NCI-H526 (cell line): ENCODE measurements around the gene ATP6AP1.
A peak's percentile ranks its signal among the peaks of the same experiment; 100 is the strongest.

Source experiments
- DNase-seq, 2 experiments: peaks; one replicate each; lab custom pipeline; 2025; lab: John Stamatoyannopoulos, UW

The ATP6AP1 gene

GRCh38 chrX:154430916-154431315, 2.4 kb downstream of the ATP6AP1 start:
- no peak for DNase-seq

GRCh38 chrX:154431341-154431740, 2.9 kb downstream of the ATP6AP1 start:
- DNase-seq, result no peak

- no peak for DNase-seq
These were observed 3.7 kb downstream of the ATP6AP1 start for GRCh38 chrX:154432210-154432609.

- DNase-seq, result no peak
These were observed 5.1 kb downstream of the ATP6AP1 start for GRCh38 chrX:154433605-154434004.

DNA sequence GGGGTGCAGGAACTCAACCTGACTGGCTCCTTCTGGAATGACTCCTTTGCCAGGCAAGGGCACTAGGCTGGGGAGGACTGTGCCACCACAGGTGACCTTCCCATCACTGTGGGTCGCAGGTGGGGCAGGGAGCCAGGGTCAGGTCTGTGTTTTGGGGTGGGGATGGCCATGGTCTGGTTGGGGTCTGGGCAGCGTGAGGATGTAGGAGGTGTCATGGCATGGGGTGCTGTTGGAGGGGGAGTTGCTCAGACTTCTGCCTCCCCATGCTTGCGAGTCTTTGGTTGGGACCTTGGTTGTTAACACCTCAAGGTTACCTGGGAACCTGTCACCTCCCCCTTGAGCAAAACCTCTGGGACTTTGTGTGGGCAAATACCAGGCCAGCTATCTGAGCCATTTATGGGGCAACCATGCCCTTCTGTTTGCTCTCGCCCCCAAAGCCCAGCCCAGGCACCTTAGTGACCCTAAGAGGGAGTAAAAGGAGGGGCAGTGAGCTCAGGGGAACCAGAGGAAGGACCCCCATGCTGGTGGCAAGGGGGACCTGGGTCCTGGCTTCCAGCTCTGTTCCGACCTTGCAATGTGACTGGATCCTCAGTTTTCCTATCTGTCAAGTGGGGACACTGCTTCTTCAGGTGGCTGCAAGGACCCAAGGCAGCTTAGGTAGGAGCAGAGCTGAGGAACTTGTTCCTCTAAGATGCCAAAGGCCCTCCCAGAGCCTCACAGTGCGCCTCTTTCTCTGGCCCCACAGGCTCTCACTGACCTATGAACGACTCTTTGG, 6.1 kb downstream of the ATP6AP1 start:
- no peak for DNase-seq

GRCh38 chrX:154435171-154435733, 6.8 kb downstream of the ATP6AP1 start:
- DNase-seq, result no peak

DNA sequence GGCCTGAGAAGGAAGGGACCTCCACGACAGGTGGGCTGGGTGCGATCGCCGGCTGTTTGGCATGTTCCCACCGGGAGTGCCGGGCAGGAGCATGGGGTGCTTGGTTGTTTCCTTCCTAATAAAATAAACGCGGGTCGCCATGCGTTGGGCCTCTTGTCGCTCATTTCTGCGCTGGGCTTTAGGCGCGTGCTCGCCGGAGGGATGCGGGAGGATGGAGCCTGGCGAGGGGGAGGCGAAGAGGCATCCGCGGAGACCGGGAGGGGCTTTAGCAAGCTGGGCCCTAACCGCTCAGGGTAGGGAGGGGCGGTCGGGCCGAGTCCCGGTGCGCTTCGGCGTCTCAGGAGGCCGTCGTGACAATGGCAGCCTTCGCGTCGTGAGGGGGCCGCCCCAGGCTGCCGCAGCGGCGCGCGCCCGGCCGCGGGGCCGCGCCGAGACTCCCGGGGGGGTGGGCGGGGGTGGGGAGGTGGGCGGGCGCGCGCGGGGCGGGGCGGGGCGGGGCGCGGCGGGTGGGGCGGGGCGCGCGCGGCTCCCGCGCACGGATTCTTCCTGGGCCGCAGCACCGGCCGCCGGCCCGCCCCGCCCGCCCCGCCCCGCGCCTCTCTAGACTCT, 8.0 kb downstream of the ATP6AP1 start:
- DNase-seq, result peak; percentile 22 to 77

- peak; percentile 27 to 85 for DNase-seq
These were observed 8.7 kb downstream of the ATP6AP1 start, which contains the start of gene GDI1 for GRCh38 chrX:154436983-154437752. Gene GDI1 (plus strand): TSS chrX:154437154. CDS start chrX:154437255, 101 bp downstream.

GRCh38 chrX:154437971-154438893, 9.8 kb downstream of the ATP6AP1 start:
- no peak for DNase-seq

GRCh38 chrX:154439841-154440240, 11.4 kb downstream of the ATP6AP1 start:
- no peak for DNase-seq

- no peak for DNase-seq
These were observed 12.3 kb downstream of the ATP6AP1 start for GRCh38 chrX:154440623-154441357.

GRCh38 chrX:154441564-154441963, 13.1 kb downstream of the ATP6AP1 start:
- DNase-seq, result no peak

DNA sequence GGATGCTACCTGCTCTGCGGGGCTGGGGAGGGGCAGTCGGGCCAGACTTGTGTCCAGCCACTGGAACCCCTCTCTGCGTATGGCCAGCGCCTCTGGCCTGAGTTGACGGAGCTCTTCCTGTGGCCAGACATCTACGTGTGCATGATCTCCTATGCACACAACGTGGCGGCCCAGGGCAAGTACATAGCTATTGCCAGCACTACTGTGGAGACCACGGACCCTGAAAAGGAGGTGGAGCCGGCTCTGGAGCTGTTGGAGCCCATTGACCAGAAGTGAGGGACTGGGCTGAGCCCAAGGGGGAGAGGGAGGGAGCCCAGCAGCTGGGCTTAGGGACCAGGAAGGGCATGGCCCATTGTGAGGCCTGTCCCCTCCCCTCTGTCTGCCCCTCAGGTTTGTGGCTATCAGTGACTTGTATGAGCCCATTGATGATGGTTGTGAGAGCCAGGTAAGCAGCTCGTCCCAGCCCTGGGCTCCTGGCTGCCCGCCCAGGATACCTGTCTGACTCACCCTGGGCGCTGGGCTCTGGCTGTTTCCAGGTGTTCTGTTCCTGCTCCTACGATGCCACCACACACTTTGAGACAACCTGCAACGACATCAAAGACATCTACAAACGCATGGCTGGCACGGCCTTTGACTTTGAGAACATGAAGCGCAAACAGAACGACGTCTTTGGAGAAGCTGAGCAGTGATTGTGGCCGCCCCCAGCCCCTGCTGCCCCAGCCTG, 13.7 kb downstream of the ATP6AP1 start:
- DNase-seq, result no peak

DNA sequence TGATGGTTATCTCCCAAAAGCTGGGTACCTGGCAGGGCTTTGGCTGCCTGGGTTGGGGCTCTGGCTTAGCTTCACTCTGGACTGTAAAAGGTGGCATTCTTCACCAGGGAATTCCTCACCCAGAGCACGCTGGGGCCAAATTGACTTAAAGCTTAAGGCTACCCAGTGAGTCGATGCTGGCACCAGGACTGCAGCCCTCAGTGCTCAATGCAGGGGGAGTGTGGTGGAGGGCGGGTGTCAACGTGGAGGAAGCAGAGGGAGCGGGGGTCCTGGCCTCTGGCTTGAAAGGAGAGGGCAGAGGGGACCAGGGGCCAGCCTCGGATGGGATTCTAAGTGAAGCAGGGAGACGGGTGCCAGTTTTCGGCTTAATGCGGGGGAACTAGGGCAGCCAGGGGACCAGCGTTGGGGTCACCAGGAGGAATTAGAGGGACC, 15.0 kb downstream of the ATP6AP1 start:
- peak in 1 of 2 experiments; percentile 10 for DNase-seq

GRCh38 chrX:154443992-154444754, 15.7 kb downstream of the ATP6AP1 start, which contains the start of gene FAM50A:
Gene FAM50A (plus strand): TSS chrX:154444141. CDS start chrX:154444236, 95 bp downstream.
- DNase-seq, result peak; percentile 7 to 94

DNA sequence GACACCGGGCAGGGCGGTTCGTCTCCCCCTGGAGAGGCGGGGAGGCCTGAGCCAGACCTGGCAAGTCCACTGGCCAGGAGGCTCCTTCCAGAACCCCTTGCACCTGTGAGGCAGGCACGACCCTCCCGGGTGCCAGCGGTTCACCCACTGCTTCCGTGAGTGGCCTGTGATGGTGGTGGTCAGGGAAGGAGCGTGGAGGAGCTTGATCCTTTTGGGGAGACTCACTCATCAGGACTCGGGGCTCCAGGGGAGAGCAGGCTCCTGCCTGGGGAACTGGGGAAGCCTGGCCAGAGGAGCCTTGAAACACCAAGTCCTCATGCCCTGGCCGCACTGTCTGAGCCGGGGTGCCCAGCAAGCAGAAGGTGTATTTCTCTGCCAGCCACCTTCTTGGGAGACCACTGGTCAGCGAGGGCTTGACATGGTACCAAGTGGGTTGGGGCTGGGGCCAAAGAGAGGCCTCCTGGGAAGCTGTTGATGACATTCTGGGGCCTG, 16.3 kb downstream of the ATP6AP1 start:
- no peak for DNase-seq

DNA sequence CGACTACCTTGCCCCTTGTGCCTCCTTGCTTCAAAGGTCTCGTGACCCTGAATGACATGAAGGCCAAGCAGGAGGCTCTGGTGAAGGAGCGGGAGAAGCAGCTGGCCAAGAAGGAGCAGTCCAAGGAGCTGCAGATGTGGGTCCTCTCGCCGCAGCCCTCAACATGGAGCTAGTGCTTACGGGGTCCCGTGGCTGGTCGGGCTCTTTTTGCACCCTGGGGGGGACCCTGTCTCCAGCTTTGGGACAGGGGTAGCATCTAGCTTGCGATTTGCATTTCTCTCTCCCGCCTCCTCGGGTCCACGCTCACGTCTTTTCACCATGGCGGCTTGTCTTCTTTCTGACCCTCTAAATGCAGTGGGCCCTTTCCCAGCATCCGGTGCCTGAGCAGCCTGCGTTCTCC, 17.3 kb downstream of the ATP6AP1 start:
- no peak for DNase-seq

DNA sequence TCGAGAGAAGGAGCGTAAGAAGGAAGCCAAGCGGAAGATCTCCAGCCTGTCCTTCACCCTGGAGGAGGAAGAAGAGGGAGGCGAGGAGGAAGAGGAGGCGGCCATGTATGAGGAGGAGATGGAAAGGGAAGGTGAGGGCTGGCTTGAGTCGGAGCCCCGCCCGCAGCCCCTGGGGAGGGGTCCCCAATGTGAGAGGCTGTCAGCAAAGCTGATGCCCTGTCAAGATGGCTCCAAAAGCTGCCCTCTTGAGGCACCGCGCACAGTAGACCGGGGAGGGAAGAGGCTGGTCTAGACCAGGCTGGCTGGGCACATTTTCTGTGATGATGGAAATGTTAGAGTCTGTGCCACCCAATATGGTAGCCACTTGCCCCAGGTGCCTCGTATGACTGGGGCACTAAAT, 18.0 kb downstream of the ATP6AP1 start:
- DNase-seq, result no peak

DNA sequence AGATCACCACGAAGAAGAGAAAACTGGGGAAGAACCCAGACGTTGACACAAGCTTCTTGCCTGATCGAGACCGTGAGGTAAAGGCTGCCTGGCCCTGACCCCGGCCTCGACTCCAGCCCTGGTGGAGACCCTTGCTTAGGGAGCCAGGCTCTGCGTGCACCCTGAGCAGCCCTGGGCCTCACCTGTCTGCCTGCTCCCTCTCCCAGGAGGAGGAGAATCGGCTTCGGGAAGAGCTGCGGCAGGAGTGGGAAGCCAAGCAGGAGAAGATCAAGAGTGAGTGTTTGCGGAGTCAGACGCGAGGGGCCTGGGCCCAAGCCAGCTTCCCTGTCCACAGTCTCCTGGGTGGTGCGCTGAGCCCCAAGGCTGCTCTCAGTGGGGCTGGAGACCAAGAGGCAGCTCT, 20.0 kb downstream of the ATP6AP1 start:
- no peak for DNase-seq
